Central memory CD4-positive, alpha-beta T cell (primary cell): Measurements from ENCODE around the gene GLI1.
"Not testable (repeated sequence)": the region's sequence is repeated elsewhere in the genome, so short reads cannot be mapped to it uniquely, and the experiment has no call there.

ENCODE experiments used
- DNase-seq: peaks from one replicate; pipeline ENCODE4 v3.0.0; 2022
- total RNA-seq, 3 experiments: gene quantifications; one replicate each; lab custom pipeline; 2026; lab: John Stamatoyannopoulos, UW

Gene GLI1
- 0.39 to 0.58 (median 0.54) reads per million in 3 experiments for total RNA-seq

DNA sequence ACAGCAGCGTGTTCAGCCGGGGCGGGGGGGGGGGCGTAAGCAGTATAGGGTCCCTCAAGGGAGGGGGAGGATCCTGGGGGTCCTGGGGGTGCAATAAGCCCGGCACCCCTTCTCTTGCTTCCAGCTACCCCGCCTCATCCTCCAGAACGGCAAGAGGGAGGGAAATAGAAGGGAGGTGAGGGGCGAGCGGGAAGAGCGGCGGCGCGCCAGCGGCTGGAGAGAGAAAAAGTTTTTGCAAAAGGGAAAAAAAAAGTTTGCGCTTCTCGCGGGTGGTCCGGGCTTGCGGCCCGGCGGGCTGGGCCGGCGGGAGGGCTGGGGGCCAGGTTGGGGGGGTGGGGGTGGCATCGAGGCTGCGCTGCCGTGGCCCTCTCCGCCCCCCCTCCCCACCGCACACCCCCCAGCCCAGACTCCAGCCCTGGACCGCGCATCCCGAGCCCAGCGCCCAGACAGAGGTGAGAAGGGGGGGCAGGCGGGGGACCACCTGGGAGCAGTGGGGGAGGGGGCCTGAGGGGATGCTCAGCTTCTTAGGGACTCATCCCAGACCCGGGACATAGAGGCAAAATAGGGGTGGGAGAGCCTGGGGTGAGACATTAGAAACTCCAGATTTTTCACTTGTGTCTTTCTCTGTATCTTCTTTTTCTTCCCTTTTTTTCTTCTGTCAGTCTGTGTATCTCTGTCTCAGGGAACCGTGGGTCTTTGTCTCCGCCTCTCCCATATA is at the start of gene GLI1:
Gene GLI1 (plus strand): TSS at position 36 of the 718 bp plus-strand sequence. CDS start 3,907 bp downstream, outside the sequence.
- no peak for DNase-seq

DNA sequence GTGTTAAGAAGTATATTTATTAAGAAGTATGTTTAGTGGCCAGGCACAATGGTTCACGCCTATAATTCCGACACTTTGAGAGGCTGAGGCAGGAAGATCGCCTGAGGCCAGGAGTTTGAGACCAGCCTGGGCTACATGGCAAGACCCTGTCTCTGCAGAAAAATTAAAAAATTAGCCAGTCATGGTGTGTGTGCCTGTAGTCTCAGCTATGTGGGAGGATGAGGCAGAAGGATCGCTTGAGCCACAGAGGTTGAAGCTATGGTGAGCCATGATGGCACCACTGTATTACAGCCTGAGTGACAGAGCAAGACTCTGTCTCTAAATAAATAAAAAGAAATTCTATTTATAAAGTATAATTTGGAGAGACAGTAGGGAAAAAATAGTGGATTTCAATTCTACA is 49.1 kb upstream of the GLI1 start:
- no peak for DNase-seq

DNA sequence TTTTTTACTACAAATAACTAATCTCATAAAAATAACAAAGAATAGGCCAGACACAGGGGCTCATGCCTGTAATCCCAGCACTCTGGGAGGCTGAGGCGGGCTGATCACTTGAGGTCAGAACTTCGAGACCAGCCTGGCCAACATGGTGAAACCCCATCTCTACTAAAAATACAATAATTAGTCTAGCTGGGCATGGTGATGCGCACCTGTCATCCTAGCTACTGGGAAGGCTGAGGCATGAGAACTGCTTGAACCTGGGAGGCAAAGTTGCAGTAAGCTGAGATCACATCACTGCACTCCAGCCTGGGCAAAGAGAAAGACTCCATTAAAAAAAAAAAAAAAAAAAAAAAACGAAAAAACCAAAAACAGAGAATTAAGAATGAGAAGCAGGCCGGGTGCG is 45.4 kb upstream of the GLI1 start:
- not testable (repeated sequence) for DNase-seq

DNA sequence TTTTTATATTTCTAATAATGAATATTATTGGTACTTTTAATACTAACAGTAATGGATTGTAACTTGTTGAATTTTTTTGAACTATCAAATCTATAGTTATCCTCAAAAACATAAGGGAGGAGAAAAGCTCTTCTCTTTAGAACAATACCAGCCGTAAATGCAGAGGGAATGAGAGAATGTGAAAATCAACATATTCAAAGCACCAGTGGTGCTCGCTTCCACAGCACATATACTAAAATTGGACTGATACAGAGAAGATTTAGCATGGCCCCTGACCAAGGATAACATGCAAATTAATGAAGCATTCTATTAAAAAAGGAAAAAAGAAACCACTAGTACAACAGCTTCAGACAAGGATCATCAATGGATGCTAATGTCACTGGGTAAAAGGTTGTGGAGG is 44.5 kb upstream of the GLI1 start:
- no peak for DNase-seq

DNA sequence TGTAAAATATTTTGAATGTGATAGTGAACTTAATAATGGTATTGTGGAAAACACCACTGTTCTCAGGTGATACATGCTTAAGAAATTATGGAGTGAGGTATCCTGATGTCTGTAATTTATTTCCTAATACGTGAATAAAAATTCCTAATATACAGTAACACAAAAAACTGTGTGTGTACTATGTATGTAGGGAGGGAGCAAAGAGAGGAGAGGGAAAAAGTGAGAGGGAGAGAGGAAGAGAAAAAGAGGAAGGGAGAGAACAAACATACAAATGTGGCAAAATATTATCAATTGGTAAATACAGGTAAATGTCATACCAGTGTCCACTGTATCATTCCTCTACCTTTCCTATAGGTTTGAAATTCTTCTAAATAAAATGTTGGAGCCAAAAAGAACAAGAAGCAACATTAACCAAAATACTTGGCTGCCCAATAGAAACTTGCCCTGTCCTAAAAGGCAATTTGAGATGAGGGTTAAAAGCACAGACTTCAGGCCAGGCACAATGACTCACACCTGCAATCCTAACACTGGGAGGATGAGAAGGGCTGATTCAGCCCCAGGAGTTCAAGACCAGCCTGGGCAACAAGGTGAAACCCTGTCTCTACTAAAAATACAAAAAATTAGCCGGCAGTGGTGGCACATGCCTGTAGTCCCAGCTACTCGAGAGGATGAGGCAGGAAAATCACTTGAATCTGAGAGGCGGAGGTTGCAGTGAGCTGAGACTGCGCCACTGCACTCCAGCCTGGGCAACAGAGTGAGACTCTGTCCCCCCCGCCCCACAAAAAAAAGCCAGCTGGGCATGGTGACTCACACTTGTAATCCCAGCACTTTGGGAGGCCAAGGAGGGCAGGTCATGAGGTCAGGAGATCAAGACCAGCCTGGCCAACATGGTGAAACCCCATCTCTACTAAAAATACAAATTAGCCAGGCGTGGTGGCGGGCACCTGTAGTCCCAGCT is 43.3 kb upstream of the GLI1 start:
- DNase-seq, result no peak

DNA sequence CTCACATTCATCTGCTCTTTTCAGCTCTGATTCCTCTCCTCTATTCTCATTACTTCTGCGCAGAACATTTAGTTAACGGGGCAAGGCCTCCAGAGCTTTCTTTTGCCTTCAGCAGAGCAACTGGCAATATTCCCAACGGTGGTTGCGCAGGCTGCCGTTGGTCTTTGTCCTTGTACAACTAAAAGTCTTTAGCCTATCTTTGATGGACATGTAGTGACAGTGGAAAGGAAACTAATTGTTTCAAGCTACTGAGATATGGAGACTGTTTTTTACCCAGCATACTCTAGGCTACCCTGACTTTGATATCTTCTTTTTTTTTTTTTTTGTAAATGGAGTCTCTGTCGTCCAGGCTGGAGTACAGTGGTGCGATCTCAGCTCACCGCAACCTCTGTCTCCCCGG is 41.3 kb upstream of the GLI1 start:
- no peak for DNase-seq

DNA sequence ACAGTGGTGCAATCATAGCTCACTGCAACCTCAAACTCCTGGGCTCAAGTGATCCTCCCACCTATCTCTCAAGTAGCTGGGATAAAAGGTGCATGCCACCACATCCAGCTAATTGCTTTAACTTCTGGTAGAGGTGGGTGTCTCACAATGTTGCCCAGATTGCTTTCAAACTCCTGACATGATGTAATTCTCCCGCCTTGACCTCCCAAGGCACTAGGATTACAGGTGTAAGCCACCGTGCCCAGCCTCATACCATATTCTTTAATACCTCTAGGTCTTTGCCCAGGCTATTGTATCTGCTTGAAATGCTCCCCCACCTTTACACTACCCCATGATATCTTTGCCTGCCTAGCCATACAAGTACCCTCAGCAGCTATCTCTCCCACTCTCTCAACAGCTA is 40.1 kb upstream of the GLI1 start:
- no peak for DNase-seq

DNA sequence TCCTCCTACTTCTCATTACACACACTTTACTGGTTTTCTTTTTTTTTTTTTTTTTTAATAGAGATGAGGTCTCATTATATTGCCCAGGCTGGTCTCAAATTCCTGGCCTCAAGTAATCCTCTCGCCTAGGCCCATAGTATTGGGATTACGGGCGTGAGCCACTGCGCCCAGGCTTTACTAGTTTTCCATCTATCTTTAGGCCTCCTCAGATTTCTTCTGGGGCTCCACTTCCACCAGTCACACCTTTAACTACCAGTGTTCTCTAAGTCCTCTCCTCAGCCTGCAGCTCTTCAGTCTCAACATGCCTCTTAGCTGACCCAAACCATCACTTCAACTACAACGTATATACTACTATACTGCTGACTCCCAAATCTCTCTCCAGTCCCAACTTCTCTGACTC is 39.1 kb upstream of the GLI1 start:
- DNase-seq, result no peak

DNA sequence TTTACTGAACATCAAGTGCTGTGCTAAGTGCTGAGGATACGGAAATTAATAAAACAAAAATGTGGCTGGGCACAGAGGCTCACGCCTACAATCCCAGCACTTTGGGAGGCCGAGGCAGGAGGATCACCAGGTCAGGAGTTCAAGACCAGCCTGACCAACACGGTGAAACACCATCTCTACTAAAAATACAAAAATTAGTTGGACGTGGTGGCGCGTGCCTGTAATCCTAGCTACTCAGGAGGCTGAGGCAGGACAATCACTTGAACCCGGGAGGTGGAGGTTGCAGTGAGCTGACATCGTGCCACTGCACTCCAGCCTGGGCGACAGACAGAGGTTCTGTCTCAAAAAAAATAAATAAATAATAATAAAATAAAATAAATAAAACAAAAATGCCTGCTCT is 32.6 kb upstream of the GLI1 start:
- DNase-seq, result not testable (repeated sequence)

DNA sequence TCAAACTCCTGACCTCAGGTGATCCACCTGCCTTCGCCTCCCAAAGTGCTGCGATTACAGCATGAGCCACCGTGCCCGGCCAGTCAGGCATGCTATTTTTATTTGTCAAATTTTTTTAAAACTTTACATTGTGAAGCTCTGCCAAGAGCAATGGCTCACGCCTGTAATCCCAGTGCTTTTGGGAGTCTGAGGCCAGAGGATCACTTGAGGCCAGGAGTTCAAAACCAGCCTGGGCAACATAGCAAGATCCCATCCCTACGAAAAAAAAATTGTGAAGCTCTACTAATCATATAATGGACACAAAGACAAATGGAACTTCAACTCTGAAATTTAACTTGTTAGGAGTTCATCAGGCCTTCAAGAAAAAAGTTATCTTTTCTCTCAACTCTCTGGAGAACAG is 30.6 kb upstream of the GLI1 start:
- DNase-seq, result no peak

DNA sequence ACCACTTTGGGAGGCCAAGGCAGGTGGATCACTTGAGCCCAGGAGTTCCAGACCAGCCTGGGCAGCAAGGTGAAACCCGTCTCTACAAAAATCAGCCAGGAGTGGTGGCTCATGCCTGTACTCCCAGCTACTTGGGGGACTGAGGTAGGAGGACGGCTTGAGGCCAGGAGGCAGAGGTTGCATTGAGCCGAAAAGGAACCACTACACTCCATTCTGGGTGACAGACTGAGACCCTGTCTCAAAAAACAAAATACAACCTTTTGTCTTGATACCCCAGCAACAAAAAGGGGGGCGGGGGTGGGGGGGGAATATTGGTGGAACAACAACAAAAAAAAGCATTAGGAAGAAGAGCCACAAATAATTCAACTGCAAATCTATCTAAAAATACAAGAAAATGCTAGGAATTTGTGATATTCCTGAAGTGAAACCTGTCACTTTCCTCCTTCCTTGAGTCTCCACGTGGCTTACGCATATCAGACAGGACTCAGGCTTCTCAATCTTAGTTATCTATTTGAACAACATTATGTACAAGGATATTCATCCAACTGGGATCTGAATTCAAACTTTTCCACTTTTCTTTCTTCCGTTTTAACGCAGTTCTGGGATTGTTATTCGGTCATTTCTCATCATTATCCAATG is 30.0 kb upstream of the GLI1 start:
- DNase-seq, result no peak

DNA sequence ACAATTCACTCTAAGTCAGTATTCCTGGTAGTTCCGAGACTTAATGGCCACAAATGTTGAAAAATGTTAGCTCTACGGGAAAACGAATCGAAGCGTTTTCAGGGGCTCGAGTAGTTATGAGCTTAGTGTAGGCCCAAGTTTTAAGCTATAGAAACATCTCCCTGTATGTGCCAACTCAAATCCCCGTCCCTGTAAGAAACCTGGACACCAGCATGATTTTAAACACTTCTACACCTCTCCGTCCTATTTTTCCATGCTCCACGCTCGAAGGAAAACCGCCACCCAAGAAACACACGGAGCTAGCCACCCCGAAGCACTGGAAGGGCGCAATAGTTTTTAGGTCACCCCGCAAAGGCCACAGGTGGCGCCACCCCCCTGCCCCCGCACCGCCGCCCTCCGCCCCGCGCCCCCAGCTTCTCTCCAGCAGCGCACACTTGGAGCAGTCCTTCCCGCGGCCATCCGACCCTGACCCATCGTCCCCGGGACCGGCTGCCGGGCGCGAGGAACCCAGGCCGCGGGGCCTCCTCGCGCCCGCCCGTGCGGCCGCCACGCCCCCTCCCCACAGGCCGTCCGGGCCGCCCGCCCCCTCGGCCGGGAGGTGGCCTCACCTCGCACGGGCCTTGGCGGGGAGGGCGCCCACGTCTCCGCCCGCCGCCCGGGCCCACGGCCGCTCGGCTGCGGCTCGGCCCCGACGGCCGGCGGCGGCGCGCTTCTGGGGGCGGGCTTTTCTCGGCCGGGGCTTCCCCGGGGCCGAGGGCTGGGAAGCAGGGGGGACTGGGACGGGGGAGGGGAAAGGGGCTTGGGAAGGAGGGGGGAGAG is 29.3 kb upstream of the GLI1 start:
- DNase-seq, result peak; percentile 46

DNA sequence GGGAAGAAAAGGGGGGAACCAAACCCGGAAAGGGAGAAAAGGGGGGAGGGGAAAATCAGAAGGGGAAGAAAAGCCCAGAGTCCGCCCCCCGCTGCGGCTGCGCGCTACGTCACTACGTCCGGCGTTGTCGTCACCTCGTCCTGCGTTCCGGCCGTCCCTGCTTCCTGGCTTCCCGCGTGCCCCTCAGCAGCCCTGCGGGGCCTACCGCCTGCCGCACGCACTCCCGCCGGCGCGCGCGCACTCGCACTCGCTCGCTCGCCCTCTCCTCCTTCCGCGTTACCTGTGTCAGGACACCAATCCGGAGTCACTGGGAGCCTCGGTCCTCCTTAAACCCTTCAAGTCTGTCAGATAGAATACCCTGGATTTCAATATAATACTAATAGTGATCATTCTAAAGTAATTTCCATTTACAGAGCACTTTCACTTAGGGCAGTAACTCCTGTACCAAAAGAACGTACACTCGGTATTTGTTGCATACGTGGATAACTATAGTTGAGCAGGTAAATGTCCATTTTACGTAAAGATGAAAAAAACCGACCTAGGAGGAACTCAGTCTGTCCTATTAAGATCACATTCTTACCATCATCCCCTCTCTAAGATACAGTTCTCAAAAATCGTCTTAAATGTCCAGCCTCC is 28.5 kb upstream of the GLI1 start, which contains the start of gene R3HDM2:
Gene R3HDM2 (minus strand): TSS at position 113 of the 636 bp plus-strand sequence. CDS start 120,615 bp downstream, outside the sequence.
- peak; percentile 95 for DNase-seq

DNA sequence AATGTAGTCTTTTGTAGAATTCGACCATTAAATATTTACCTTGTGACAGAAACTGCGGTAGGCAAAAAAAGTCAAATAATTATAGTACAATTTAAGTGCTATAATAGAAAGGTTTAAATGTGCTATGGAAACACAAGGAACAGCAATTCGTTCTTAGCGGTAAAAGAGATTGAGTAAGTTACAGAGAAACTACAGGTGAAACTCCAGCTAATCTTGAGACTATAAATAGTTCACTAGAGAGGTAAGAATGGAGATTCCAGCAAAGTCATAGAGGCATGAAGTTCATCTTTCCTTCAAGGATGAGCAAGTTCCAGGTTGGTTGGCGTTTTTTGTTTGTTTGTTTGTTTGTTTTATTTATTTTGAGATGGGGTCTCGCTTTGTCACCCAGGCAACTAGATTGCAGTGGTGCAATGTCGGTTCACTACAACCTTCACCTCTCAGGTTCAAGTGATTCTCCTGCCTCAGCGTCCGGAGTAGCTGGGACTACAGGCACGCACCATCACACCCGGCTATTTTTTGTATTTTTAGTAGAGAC is 27.9 kb upstream of the GLI1 start:
- DNase-seq, result no peak

DNA sequence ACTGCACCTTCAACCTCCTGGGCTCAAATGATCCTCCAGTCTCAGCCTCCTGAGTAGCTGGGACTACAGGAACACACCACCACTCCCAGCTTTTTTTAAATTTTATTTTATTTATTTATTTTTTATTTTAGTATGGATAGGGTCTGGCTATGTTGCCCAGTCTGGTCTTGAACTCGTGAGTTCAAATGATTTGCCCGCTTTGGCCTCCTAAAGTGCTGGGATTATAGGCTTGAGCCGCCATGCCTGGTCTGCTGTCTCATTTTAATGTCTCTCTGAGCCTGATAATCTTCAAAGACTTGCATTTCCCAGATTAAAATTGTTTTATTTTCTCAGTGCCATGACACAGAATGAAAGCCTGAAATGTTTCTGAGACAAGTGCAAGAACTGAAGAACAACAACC is 26.2 kb upstream of the GLI1 start:
- no peak for DNase-seq

DNA sequence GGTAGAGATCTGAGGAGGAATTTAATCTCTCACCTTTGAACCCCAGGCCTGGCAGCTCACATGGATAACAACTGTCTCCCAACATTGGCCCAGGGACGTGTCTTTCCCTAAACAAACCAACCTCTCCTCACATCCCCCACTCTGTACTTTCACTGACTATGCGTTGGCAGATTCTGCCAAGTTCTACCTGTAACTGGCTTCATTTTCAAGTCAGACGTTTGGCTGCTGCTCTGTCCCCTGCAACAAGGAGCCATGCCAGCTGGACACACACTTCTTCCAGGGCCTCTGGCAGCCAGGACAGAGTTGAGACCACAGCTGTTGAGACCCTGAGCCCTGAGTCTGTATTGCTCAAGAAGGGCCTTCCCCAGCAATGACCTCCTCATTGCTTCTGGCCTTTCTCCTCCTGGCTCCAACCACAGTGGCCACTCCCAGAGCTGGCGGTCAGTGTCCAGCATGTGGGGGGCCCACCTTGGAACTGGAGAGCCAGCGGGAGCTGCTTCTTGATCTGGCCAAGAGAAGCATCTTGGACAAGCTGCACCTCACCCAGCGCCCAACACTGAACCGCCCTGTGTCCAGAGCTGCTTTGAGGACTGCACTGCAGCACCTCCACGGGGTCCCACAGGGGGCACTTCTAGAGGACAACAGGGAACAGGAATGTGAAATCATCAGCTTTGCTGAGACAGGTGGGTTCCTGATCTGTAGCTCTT is 24.9 kb upstream of the GLI1 start, which contains the start of gene INHBC:
Gene INHBC (plus strand): TSS at position 268 of the 707 bp plus-strand sequence. CDS start 103 bp downstream, at position 371.
- DNase-seq, result no peak

DNA sequence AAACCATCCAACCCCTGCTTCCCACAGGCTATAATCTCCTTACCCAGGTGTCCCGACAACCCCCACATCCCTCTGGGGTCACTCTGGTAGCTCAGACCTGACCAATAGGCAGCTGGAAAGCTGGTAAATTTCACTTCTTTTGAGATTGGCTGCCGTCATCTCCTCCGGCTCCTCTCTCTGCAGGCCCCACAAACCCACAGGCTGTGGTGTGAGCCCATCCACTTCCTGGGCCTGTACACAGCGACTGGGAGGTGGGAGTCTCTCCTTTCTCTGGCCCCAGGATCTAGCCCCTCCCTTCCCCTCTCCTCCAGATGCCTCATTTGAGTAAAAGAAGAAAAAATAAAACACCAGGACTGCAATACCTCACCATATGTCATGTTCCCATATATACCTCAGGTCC is 24.3 kb upstream of the GLI1 start:
- no peak for DNase-seq

DNA sequence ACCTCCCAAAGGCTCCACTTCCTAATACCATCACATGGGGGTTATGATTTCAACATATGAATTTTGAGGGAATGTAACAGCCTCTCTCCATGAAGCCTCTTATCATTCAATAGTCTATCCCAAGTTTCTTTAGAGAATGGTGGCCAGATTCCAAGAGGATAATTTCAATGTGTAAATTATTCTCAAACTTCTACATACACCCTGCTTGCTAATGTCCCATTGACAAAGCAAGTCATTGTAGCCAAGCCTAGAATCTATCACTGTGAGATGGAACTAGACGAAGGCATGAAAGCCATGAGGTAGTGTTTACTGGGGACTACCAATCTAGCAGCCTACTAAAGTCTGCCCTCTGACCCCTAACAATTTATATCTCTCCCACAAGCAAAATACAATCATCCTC is 21.2 kb upstream of the GLI1 start:
- DNase-seq, result no peak

DNA sequence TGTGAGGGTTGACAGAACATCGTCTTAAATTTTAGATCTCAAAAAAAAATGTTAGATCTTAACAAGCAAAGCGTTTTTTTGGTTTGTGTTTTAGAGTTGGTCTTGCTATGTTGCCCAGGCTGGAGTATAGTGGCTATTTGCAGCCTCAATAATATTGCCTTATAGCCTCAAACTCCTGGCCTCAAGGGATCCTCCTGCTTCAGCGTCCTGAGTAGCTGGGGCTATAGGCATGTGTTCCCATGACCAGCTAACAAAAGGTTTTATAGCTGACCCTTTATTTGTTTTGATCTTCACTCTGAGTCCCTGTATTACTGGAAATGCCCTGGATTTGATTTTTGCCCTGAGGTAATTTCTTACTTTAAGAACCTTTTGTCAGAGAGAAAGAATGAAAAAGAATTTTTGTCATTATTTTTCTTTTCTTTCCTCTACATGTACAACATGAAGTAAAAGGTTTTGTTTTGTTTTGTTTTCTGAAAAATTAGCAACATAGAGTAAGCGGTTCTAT is 19.8 kb upstream of the GLI1 start:
- DNase-seq, result no peak

DNA sequence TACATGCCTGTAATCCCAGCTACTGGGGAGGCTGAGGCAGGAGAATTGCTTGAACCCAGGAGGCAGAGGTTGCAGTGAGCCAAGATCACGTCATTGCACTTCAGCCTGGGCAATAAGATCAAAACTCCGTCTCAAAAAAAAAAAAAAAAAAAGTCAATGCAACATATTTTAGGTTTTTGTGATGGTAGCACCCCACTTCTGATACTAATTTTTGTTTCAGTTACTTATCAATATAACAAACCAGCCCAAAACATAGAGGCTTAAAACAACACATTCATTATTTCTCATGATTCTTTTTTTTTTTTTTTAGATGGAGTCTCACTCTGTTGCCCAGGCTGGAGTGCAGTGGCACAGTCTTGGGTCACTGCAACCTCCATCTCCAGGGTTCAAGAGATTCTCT is 18.2 kb upstream of the GLI1 start:
- not testable (repeated sequence) for DNase-seq
